GM23338 (cell line): Measurements from ENCODE around the gene VIL1. TPM values are rescaled to one million over a fixed set of nuclear protein-coding genes. Genes with fewer than 3 reads are reported as not detected.

ENCODE experiments used
- ATAC-seq: fragments of 200-7000 bp; cut with Tn5 transposase; 3 replicates; pipeline ENCODE4 v1.9.1; 2020
- DNase-seq: peaks from one replicate; pipeline ENCODE4 v3.0.0-alpha.2; 2015; ENCODE audit warnings: low spot score
- H2AFZ ChIP-seq: fragments of 200-600 bp; sonication (generic); 2 replicates; pipeline ENCODE4 v1.8.0; 2016; ENCODE audit warnings: antibody characterized with exemption, mild to moderate bottlenecking, moderate library complexity
- H3F3A ChIP-seq: fragments of 200-600 bp; sonication (generic); replicated peaks from 2 replicates; pipeline ENCODE4 v1.8.0; 2017; ENCODE audit warnings: antibody characterized with exemption, mixed run types, low read depth
- H3K27ac ChIP-seq: fragments of 200-600 bp; sonication (generic); 2 replicates; pipeline ENCODE4 v1.6.1; 2016; ENCODE audit warnings: low read depth
- H3K27me3 ChIP-seq: fragments of 200-600 bp; sonication (generic); 2 replicates; pipeline ENCODE4 v1.8.0; 2016; ENCODE audit warnings: mild to moderate bottlenecking, mixed run types, moderate library complexity; ENCODE audit not compliant: insufficient read depth
- H3K36me3 ChIP-seq: fragments of 200-600 bp; sonication (generic); 2 replicates; pipeline ENCODE4 v1.8.0; 2016; ENCODE audit warnings: mild to moderate bottlenecking; ENCODE audit not compliant: insufficient read depth
- H3K4me1 ChIP-seq: fragments of 200-600 bp; sonication (generic); 2 replicates; pipeline ENCODE4 v1.8.0; 2016; ENCODE audit warnings: mild to moderate bottlenecking, moderate library complexity; ENCODE audit not compliant: insufficient read depth
- H3K4me2 ChIP-seq: fragments of 200-600 bp; sonication (generic); 2 replicates; pipeline ENCODE4 v1.7.1; 2017; ENCODE audit warnings: mixed run types
- H3K4me3 ChIP-seq: fragments of 200-600 bp; sonication (generic); 2 replicates; pipeline ENCODE4 v1.6.1; 2016; ENCODE audit warnings: mixed run types
- H3K79me2 ChIP-seq: fragments of 200-600 bp; sonication (generic); replicated peaks from 2 replicates; pipeline ENCODE4 v1.8.0; 2017; ENCODE audit warnings: mild to moderate bottlenecking; ENCODE audit not compliant: insufficient read depth
- H3K9me2 ChIP-seq: fragments of 200-600 bp; sonication (generic); 2 replicates; pipeline ENCODE4 v1.8.0; 2017; ENCODE audit not compliant: insufficient read depth
- H4K20me1 ChIP-seq: fragments of 200-600 bp; sonication (generic); replicated peaks from 2 replicates; pipeline ENCODE4 v1.8.0; 2017; ENCODE audit warnings: mild to moderate bottlenecking; ENCODE audit not compliant: insufficient read depth
- H3K27ac Mint-ChIP-seq: 2 replicates; pipeline ENCODE4 v1.8.0; 2020; ENCODE audit warnings: inconsistent platforms, mild to moderate bottlenecking, moderate library complexity, mixed read lengths
- H3K27me3 Mint-ChIP-seq: 3 replicates; pipeline ENCODE4 v1.8.0; 2022; ENCODE audit warnings: low read depth, mild to moderate bottlenecking, moderate library complexity, mixed read lengths, inconsistent platforms; ENCODE audit not compliant: insufficient read depth, poor library complexity
- H3K36me3 Mint-ChIP-seq: 3 replicates; pipeline ENCODE4 v1.8.0; 2021; ENCODE audit warnings: low read depth, mild to moderate bottlenecking, inconsistent platforms, moderate library complexity, mixed read lengths
- H3K4me1 Mint-ChIP-seq: 3 replicates; pipeline ENCODE4 v1.8.0; 2020; ENCODE audit warnings: mild to moderate bottlenecking, inconsistent platforms, mixed read lengths
- H3K4me3 Mint-ChIP-seq: 3 replicates; pipeline ENCODE4 v1.8.0; 2021; ENCODE audit warnings: moderate library complexity, mild to moderate bottlenecking, inconsistent platforms, mixed read lengths
- H3K9me3 Mint-ChIP-seq: 3 replicates; pipeline ENCODE4 v1.8.0; 2020; ENCODE audit warnings: moderate library complexity, mild to moderate bottlenecking, inconsistent platforms, mixed read lengths
- CREB1 ChIP-seq: fragments of 250-450 bp; sonication (Bioruptor Pico); IDR thresholded peaks from 2 replicates; pipeline ENCODE4 v1.5.0; 2020; ENCODE audit warnings: low read depth, mild to moderate bottlenecking, moderate library complexity
- EZH2 ChIP-seq: fragments of 200-600 bp; sonication (generic); IDR thresholded peaks from one replicate; pipeline ENCODE4 v1.8.0; 2017; ENCODE audit warnings: antibody characterized with exemption, mild to moderate bottlenecking, low read depth; ENCODE audit not compliant: unreplicated experiment
- EZH2phosphoT487 ChIP-seq: fragments of 200-600 bp; sonication (generic); IDR thresholded peaks from one replicate; pipeline ENCODE4 v1.8.1; 2018; ENCODE audit warnings: antibody characterized with exemption; ENCODE audit not compliant: unreplicated experiment
- JUNB ChIP-seq: IDR thresholded peaks from one replicate; pipeline ENCODE4 v1.6.1; 2016; ENCODE audit warnings: antibody characterized with exemption; ENCODE audit not compliant: unreplicated experiment
- NANOG ChIP-seq: IDR thresholded peaks from 2 replicates; pipeline ENCODE4 v1.6.1; 2016; ENCODE audit warnings: antibody characterized with exemption, borderline replicate concordance
- POLR2AphosphoS5 ChIP-seq: IDR thresholded peaks from 2 replicates; pipeline ENCODE4 v1.6.1; 2016; ENCODE audit warnings: antibody characterized with exemption, low read depth
- STAT1 ChIP-seq: IDR thresholded peaks from one replicate; pipeline ENCODE4 v1.6.1; 2016; ENCODE audit warnings: antibody characterized with exemption; ENCODE audit not compliant: unreplicated experiment
- ZNF114 ChIP-seq: fragments of 250-450 bp; sonication (Bioruptor Pico); IDR thresholded peaks from 2 replicates; pipeline ENCODE4 v1.5.0; 2020; ENCODE audit warnings: mild to moderate bottlenecking, moderate library complexity
- ZNF331 ChIP-seq: fragments of 250-450 bp; sonication (Bioruptor Pico); IDR thresholded peaks from 2 replicates; pipeline ENCODE4 v1.5.0; 2020; ENCODE audit warnings: low read depth, mild to moderate bottlenecking, moderate library complexity
- polyA plus RNA-seq: library from polyadenylated mRNA; unstranded; fragments of >200 nt; fragmentation: Nextera tagmentation; extraction: Ambion mirVana; gene quantifications from 2 replicates; pipeline ENCODE4 v1.2.1, GENCODE V29; 2016
- total RNA-seq: library from RNA; depleted of rRNA; stranded (reverse); fragments of >200 nt; shearing (Covaris generic); gene quantifications from 2 replicates; pipeline ENCODE4 v1.2.3, GENCODE V29; 2014
- TF ChIP-seq, protein P1 (sequence below): fragments of 250-450 bp; sonication (Bioruptor Pico); IDR thresholded peaks from 2 replicates; pipeline ENCODE4 v1.5.0; 2020; ENCODE audit warnings: mild to moderate bottlenecking, moderate library complexity
- TF ChIP-seq, protein P2 (sequence below): IDR thresholded peaks from one replicate; pipeline ENCODE4 v1.6.1; 2018; ENCODE audit warnings: antibody characterized with exemption; ENCODE audit not compliant: unreplicated experiment
- TF ChIP-seq, protein P3 (sequence below), 2 experiments: fragments of 200-600 bp in 1 of 2; sonication (generic) in 1 of 2; conservative IDR thresholded peaks; 2 replicates each; pipeline versions ENCODE4 v1.5.1 to v1.6.1; 2016 to 2017; ENCODE audit warnings: antibody characterized with exemption in 2 of 2, low read depth in 2 of 2, mild to moderate bottlenecking in 2 of 2, moderate library complexity in 1 of 2
- TF ChIP-seq, protein P4 (sequence below): IDR thresholded peaks from 2 replicates; pipeline ENCODE4 v1.6.1; 2016; ENCODE audit warnings: antibody characterized with exemption

Gene VIL1
- total and polyA plus RNA-seq, 2 experiments from 2014 or later, result 3.5 to 5.9 TPM

DNA sequence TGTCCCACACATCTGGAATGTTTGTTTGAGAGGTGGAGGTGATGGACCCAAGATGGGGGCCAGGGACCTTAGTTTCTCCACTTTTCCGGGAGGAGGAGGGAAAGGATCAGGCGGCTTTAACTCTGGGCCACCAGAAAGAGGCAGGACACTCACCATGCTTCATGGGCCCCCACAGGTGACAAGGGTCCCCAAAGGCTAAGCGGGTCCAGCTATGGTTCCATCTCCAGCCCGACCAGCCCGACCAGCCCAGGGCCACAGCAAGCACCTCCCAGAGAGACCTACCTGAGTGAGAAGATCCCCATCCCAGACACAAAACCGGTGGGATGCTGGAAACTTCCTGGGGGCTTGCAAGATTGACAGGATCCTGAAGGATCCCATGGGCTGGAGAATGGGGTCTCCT lies 36.1 kb upstream of the VIL1 start:
- Mint-ChIP-seq H3K27ac (no peak overlapping the region), H3K27me3 (peaks cover 20% of the 10 kb centered on the region), H3K4me3 (no peak overlapping the region), H3K36me3 (no peaks in the 10 kb centered on the region), H3K4me1 (peaks cover 5% of the 10 kb centered on the region; the same call in 2 of the 3 replicates), H3K9me3 (no peaks in the 10 kb centered on the region)
- DNase-seq, result no peak
- H3K4me2 ChIP-seq, result no peak overlapping the region
- TF ChIP-seq, protein P1, sequence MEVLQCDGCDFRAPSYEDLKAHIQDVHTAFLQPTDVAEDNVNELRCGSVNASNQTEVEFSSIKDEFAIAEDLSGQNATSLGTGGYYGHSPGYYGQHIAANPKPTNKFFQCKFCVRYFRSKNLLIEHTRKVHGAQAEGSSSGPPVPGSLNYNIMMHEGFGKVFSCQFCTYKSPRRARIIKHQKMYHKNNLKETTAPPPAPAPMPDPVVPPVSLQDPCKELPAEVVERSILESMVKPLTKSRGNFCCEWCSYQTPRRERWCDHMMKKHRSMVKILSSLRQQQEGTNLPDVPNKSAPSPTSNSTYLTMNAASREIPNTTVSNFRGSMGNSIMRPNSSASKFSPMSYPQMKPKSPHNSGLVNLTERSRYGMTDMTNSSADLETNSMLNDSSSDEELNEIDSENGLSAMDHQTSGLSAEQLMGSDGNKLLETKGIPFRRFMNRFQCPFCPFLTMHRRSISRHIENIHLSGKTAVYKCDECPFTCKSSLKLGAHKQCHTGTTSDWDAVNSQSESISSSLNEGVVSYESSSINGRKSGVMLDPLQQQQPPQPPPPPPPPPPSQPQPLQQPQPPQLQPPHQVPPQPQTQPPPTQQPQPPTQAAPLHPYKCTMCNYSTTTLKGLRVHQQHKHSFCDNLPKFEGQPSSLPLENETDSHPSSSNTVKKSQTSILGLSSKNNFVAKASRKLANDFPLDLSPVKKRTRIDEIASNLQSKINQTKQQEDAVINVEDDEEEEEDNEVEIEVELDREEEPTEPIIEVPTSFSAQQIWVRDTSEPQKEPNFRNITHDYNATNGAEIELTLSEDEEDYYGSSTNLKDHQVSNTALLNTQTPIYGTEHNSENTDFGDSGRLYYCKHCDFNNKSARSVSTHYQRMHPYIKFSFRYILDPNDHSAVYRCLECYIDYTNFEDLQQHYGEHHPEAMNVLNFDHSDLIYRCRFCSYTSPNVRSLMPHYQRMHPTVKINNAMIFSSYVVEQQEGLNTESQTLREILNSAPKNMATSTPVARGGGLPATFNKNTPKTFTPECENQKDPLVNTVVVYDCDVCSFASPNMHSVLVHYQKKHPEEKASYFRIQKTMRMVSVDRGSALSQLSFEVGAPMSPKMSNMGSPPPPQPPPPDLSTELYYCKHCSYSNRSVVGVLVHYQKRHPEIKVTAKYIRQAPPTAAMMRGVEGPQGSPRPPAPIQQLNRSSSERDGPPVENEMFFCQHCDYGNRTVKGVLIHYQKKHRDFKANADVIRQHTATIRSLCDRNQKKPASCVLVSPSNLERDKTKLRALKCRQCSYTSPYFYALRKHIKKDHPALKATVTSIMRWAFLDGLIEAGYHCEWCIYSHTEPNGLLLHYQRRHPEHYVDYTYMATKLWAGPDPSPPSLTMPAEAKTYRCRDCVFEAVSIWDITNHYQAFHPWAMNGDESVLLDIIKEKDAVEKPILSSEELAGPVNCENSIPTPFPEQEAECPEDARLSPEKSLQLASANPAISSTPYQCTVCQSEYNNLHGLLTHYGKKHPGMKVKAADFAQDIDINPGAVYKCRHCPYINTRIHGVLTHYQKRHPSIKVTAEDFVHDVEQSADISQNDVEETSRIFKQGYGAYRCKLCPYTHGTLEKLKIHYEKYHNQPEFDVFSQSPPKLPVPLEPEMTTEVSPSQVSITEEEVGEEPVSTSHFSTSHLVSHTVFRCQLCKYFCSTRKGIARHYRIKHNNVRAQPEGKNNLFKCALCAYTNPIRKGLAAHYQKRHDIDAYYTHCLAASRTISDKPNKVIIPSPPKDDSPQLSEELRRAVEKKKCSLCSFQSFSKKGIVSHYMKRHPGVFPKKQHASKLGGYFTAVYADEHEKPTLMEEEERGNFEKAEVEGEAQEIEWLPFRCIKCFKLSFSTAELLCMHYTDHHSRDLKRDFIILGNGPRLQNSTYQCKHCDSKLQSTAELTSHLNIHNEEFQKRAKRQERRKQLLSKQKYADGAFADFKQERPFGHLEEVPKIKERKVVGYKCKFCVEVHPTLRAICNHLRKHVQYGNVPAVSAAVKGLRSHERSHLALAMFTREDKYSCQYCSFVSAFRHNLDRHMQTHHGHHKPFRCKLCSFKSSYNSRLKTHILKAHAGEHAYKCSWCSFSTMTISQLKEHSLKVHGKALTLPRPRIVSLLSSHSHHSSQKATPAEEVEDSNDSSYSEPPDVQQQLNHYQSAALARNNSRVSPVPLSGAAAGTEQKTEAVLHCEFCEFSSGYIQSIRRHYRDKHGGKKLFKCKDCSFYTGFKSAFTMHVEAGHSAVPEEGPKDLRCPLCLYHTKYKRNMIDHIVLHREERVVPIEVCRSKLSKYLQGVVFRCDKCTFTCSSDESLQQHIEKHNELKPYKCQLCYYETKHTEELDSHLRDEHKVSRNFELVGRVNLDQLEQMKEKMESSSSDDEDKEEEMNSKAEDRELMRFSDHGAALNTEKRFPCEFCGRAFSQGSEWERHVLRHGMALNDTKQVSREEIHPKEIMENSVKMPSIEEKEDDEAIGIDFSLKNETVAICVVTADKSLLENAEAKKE (CRISPR knock-in tag), result no peak
- TF ChIP-seq STAT1, result no peak
- TF ChIP-seq, protein P2, sequence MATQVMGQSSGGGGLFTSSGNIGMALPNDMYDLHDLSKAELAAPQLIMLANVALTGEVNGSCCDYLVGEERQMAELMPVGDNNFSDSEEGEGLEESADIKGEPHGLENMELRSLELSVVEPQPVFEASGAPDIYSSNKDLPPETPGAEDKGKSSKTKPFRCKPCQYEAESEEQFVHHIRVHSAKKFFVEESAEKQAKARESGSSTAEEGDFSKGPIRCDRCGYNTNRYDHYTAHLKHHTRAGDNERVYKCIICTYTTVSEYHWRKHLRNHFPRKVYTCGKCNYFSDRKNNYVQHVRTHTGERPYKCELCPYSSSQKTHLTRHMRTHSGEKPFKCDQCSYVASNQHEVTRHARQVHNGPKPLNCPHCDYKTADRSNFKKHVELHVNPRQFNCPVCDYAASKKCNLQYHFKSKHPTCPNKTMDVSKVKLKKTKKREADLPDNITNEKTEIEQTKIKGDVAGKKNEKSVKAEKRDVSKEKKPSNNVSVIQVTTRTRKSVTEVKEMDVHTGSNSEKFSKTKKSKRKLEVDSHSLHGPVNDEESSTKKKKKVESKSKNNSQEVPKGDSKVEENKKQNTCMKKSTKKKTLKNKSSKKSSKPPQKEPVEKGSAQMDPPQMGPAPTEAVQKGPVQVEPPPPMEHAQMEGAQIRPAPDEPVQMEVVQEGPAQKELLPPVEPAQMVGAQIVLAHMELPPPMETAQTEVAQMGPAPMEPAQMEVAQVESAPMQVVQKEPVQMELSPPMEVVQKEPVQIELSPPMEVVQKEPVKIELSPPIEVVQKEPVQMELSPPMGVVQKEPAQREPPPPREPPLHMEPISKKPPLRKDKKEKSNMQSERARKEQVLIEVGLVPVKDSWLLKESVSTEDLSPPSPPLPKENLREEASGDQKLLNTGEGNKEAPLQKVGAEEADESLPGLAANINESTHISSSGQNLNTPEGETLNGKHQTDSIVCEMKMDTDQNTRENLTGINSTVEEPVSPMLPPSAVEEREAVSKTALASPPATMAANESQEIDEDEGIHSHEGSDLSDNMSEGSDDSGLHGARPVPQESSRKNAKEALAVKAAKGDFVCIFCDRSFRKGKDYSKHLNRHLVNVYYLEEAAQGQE, result no peak
- TF ChIP-seq POLR2AphosphoS5, result no peak
- TF ChIP-seq, protein P3, sequence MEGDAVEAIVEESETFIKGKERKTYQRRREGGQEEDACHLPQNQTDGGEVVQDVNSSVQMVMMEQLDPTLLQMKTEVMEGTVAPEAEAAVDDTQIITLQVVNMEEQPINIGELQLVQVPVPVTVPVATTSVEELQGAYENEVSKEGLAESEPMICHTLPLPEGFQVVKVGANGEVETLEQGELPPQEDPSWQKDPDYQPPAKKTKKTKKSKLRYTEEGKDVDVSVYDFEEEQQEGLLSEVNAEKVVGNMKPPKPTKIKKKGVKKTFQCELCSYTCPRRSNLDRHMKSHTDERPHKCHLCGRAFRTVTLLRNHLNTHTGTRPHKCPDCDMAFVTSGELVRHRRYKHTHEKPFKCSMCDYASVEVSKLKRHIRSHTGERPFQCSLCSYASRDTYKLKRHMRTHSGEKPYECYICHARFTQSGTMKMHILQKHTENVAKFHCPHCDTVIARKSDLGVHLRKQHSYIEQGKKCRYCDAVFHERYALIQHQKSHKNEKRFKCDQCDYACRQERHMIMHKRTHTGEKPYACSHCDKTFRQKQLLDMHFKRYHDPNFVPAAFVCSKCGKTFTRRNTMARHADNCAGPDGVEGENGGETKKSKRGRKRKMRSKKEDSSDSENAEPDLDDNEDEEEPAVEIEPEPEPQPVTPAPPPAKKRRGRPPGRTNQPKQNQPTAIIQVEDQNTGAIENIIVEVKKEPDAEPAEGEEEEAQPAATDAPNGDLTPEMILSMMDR (conservative IDR thresholded peaks at IDR 0.05; ENCODE audit: low read depth in 2 of 2), result no peak
- TF ChIP-seq ZNF331 (CRISPR knock-in tag), result no peak
- no peak for TF ChIP-seq CREB1 (CRISPR knock-in tag)
- TF ChIP-seq ZNF114 (CRISPR knock-in tag), result no peak
- no peak for TF ChIP-seq NANOG
- TF ChIP-seq JUNB, result no peak
- TF ChIP-seq EZH2phosphoT487, result no peak
- no peak for TF ChIP-seq EZH2
- TF ChIP-seq, protein P4, sequence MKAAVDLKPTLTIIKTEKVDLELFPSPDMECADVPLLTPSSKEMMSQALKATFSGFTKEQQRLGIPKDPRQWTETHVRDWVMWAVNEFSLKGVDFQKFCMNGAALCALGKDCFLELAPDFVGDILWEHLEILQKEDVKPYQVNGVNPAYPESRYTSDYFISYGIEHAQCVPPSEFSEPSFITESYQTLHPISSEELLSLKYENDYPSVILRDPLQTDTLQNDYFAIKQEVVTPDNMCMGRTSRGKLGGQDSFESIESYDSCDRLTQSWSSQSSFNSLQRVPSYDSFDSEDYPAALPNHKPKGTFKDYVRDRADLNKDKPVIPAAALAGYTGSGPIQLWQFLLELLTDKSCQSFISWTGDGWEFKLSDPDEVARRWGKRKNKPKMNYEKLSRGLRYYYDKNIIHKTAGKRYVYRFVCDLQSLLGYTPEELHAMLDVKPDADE, result no peak
- peaks cover 6% of the 10 kb centered on the region; the same call in 1 of the 2 replicates for H3F3A ChIP-seq
- peaks cover 23% of the 10 kb centered on the region for H3K27me3 ChIP-seq
- H3K4me1 ChIP-seq, result peaks cover 6% of the 10 kb centered on the region; the same call in 1 of the 2 replicates
- no peak overlapping the region for H3K27ac ChIP-seq
- no peaks in the 10 kb centered on the region for H3K36me3 ChIP-seq
- no peak overlapping the region for H2AFZ ChIP-seq
- no peak for ATAC-seq
- no peaks in the 10 kb centered on the region for H3K9me2 ChIP-seq
- no peak overlapping the region for H3K4me3 ChIP-seq
- H4K20me1 ChIP-seq, result no peaks in the 10 kb centered on the region
- no peaks in the 10 kb centered on the region for H3K79me2 ChIP-seq
